Neuronal stem cell (in vitro differentiated cells): ENCODE measurements around the gene ZNF525.

Source experiments
- DNase-seq: peaks from one replicate; pipeline ENCODE4 v3.0.0-alpha.2; 2013; ENCODE audit warnings: low spot score
- H2AFZ ChIP-seq: one replicate; pipeline ENCODE4 v1.6.1; 2013; ENCODE audit warnings: mild to moderate bottlenecking, low read length, inconsistent platforms
- H2AK5ac ChIP-seq: 2 replicates; pipeline ENCODE4 v1.6.1; 2013; ENCODE audit warnings: low read depth, mild to moderate bottlenecking, inconsistent platforms, low read length, moderate library complexity, mixed read lengths
- H2BK120ac ChIP-seq: 2 replicates; pipeline ENCODE4 v1.6.1; 2013; ENCODE audit warnings: low read depth, mild to moderate bottlenecking, inconsistent platforms, low read length, moderate library complexity, mixed read lengths
- H2BK12ac ChIP-seq: one replicate; pipeline ENCODE4 v1.6.1; 2013; ENCODE audit warnings: low read length, inconsistent platforms
- H2BK15ac ChIP-seq: 2 replicates; pipeline ENCODE4 v1.6.1; 2013; ENCODE audit warnings: mild to moderate bottlenecking, low read length, inconsistent platforms, mixed read lengths
- H2BK5ac ChIP-seq: one replicate; pipeline ENCODE4 v1.6.1; 2013; ENCODE audit warnings: inconsistent platforms, mild to moderate bottlenecking, low read length, moderate library complexity
- H3K14ac ChIP-seq: one replicate; pipeline ENCODE4 v1.6.1; 2013; ENCODE audit warnings: low read length, inconsistent platforms
- H3K18ac ChIP-seq: 2 replicates; pipeline ENCODE4 v1.6.1; 2013; ENCODE audit warnings: low read length, inconsistent platforms
- H3K23ac ChIP-seq: 2 replicates; pipeline ENCODE4 v1.6.1; 2013; ENCODE audit warnings: low read depth, mild to moderate bottlenecking, mixed read lengths, low read length, inconsistent platforms; ENCODE audit not compliant: poor library complexity
- H3K27ac ChIP-seq: replicated peaks from 3 replicates; pipeline ENCODE4 v1.5.1; 2013; ENCODE audit warnings: low read length, inconsistent platforms
- H3K27me3 ChIP-seq, 3 experiments: 2 replicates each; pipeline ENCODE4 v1.6.1; 2013; ENCODE audit warnings: low read length in 3 of 3, mild to moderate bottlenecking in 2 of 3, inconsistent platforms in 1 of 3, low read depth in 1 of 3, mixed read lengths in 1 of 3, moderate library complexity in 1 of 3; ENCODE audit not compliant: control insufficient read depth in 3 of 3, insufficient read depth in 3 of 3
- H3K36me3 ChIP-seq, 2 donors: replicated peaks in 1 of 2; 2 replicates each; pipeline ENCODE4 v1.6.1; 2013; ENCODE audit warnings: low read length in 2 of 2; ENCODE audit not compliant: control insufficient read depth in 2 of 2, insufficient read depth in 2 of 2
- H3K4ac ChIP-seq: 2 replicates; pipeline ENCODE4 v1.6.1; 2013; ENCODE audit warnings: inconsistent platforms, mild to moderate bottlenecking, low read length, moderate library complexity
- H3K4me1 ChIP-seq, 2 donors: 1 replicate in 1 of 2; 2 replicates in 1 of 2; pipeline ENCODE4 v1.6.1; 2013; ENCODE audit warnings: low read length in 2 of 2, low read depth in 1 of 2; ENCODE audit not compliant: control insufficient read depth in 2 of 2, insufficient read depth in 1 of 2
- H3K4me2 ChIP-seq: one replicate; pipeline ENCODE4 v1.6.1; 2013; ENCODE audit warnings: mild to moderate bottlenecking, low read length, inconsistent platforms; ENCODE audit not compliant: insufficient read depth, poor library complexity, severe bottlenecking
- H3K4me3 ChIP-seq, 2 donors: 2 replicates each; pipeline ENCODE4 v1.5.1; 2013; ENCODE audit warnings: low read length in 2 of 2, mild to moderate bottlenecking in 2 of 2, inconsistent platforms in 1 of 2, moderate library complexity in 1 of 2
- H3K79me1 ChIP-seq: one replicate; pipeline ENCODE4 v1.6.1; 2013; ENCODE audit warnings: low read depth, mild to moderate bottlenecking, inconsistent platforms, low read length, moderate library complexity
- H3K9ac ChIP-seq: one replicate; pipeline ENCODE4 v1.6.1; 2013; ENCODE audit warnings: mild to moderate bottlenecking, low read depth, low read length, inconsistent platforms; ENCODE audit not compliant: poor library complexity
- H3K9me3 ChIP-seq, 2 donors: replicated peaks in 1 of 2; 2 replicates each; pipeline versions ENCODE3 to v1.6.1; 2013; ENCODE audit warnings: low read length in 2 of 2, mild to moderate bottlenecking in 2 of 2, inconsistent platforms in 1 of 2, low read depth in 1 of 2, mixed read lengths in 1 of 2, moderate library complexity in 1 of 2; ENCODE audit not compliant: control insufficient read depth in 2 of 2, insufficient read depth in 1 of 2
- H4K8ac ChIP-seq: one replicate; pipeline ENCODE4 v1.6.1; 2013; ENCODE audit warnings: low read depth, mild to moderate bottlenecking, inconsistent platforms, low read length, moderate library complexity
- H4K91ac ChIP-seq: one replicate; pipeline ENCODE4 v1.6.1; 2013; ENCODE audit warnings: low read length, low read depth, mild to moderate bottlenecking, inconsistent platforms; ENCODE audit not compliant: poor library complexity
- WGBS, 2 donors: extraction: QIAGEN DNeasy Blood & Tissue Kit; methylation state at CpG; one replicate each; pipeline ENCODE4 v1.1.7; 2013; ENCODE audit warnings: missing lambda C conversion rate in 2 of 2, mixed read lengths in 1 of 2; ENCODE audit not compliant: insufficient read length in 2 of 2, insufficient replicate concordance in 1 of 2; ENCODE audit errors: extremely low coverage in 2 of 2; 5-methylcytosine and 5-hydroxymethylcytosine counted together

ZNF525 gene

DNA sequence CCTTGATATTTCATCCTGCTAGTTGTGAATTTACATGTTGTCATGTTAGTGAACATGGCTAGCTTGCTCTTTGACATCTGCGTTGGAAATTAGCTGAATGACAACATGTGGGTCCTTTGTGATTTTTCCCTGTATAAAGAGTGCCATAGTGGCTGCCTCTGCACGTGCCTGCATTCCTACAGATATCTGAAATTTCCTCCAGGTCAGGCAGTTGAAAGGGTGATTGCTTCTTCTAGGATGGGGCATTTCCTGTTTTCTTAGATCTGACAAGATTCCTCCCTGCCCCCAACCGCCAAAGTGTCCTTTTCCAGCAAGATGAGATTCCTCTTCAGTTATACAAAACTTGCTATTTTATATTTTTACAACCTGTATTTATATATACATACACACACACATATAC, 8.8 kb downstream of the ZNF525 start:
- no peak overlapping the region for H3K4me3 ChIP-seq
- no peak overlapping the region for H3K27ac ChIP-seq
- DNase-seq: no peak
- no peak overlapping the region for H3K4me2 ChIP-seq
- WGBS, 2 donors: no CpG with 5 or more reads among the region's 3 CpGs
- no peak overlapping the region for H4K8ac ChIP-seq
- H2AK5ac ChIP-seq: no peak overlapping the region
- peaks cover 0 to 10% of the 10 kb centered on the region in 2 donors for H3K9me3 ChIP-seq
- H3K27me3 ChIP-seq: no peaks in the 10 kb centered on the region
- H2BK12ac ChIP-seq: no peak overlapping the region
- no peak overlapping the region for H2BK15ac ChIP-seq
- no peak overlapping the region for H3K23ac ChIP-seq
- H2BK120ac ChIP-seq: no peak overlapping the region
- peaks cover 4% of the 10 kb centered on the region for H3K79me1 ChIP-seq
- H3K9ac ChIP-seq: no peak overlapping the region
- H4K91ac ChIP-seq: no peak overlapping the region
- H3K4me1 ChIP-seq: no peaks in the 10 kb centered on the region
- H3K18ac ChIP-seq: no peak overlapping the region
- no peak overlapping the region for H2BK5ac ChIP-seq
- no peak overlapping the region for H3K4ac ChIP-seq
- H3K36me3 ChIP-seq: peaks cover 2 to 12% of the 10 kb centered on the region in 2 donors
- H3K14ac ChIP-seq: no peak overlapping the region
- no peak overlapping the region for H2AFZ ChIP-seq

- H3K79me1 ChIP-seq: peaks cover 4% of the 10 kb centered on the region
- no peak overlapping the region for H2BK12ac ChIP-seq
- H3K9me3 ChIP-seq: peaks cover 0 to 15% of the 10 kb centered on the region in 2 donors
- H4K8ac ChIP-seq: no peak overlapping the region
- H3K4ac ChIP-seq: no peak overlapping the region
- no peak overlapping the region for H3K4me3 ChIP-seq
- H2AK5ac ChIP-seq: no peak overlapping the region
- H4K91ac ChIP-seq: no peak overlapping the region
- no CpG with 5 or more reads among the region's 1 CpG for WGBS, 2 donors
- H3K9ac ChIP-seq: no peak overlapping the region
- H3K27ac ChIP-seq: no peak overlapping the region
- no peak overlapping the region for H3K23ac ChIP-seq
- no peaks in the 10 kb centered on the region for H3K4me1 ChIP-seq
- DNase-seq: no peak
- H3K4me2 ChIP-seq: no peak overlapping the region
- H2BK120ac ChIP-seq: no peak overlapping the region
- H2BK15ac ChIP-seq: no peak overlapping the region
- H2AFZ ChIP-seq: no peak overlapping the region
- no peak overlapping the region for H2BK5ac ChIP-seq
- no peak overlapping the region for H3K18ac ChIP-seq
- H3K14ac ChIP-seq: no peak overlapping the region
- H3K36me3 ChIP-seq: peaks cover 2 to 12% of the 10 kb centered on the region in 2 donors
- H3K27me3 ChIP-seq: no peaks in the 10 kb centered on the region
Measured at GRCh38 chr19:53374743-53375142, 9.2 kb downstream of the ZNF525 start.

DNA sequence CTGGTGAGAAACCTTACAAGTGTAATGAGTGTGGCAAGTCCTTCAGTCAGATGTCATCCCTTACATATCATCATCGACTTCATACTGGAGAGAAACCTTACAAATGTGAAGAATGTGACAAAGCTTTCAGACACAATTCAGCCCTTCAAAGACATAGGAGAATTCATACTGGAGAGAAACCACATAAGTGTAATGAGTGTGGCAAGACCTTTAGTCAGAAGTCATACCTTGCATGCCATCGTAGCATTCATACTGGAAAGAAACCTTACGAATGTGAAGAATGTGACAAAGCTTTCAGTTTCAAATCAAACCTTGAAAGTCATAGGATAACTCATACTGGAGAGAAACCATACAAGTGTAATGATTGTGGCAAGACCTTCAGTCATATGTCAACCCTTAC, 15.9 kb downstream of the ZNF525 start:
- Histone ChIP-seq H3K18ac (no peak overlapping the region), H2BK12ac (no peak overlapping the region), H2AK5ac (no peak overlapping the region), H3K9ac (no peak overlapping the region), H4K8ac (no peak overlapping the region), H2BK15ac (no peak overlapping the region), H4K91ac (no peak overlapping the region), H3K4ac (no peak overlapping the region), H3K9me3 (peaks cover 7 to 74% of the 10 kb centered on the region in 2 donors), H3K14ac (no peak overlapping the region), H3K36me3 (peaks cover 7 to 14% of the 10 kb centered on the region in 2 donors), H3K23ac (no peak overlapping the region), H2BK120ac (no peak overlapping the region), H3K4me3 (no peak overlapping the region), H3K4me1 (no peaks in the 10 kb centered on the region), H3K27me3 (no peaks in the 10 kb centered on the region), H3K4me2 (no peak overlapping the region), H2BK5ac (no peak overlapping the region), H3K27ac (no peak overlapping the region), H3K79me1 (peaks cover 2% of the 10 kb centered on the region), H2AFZ (no peak overlapping the region)
- DNase-seq: no peak
- no CpG with 5 or more reads among the region's 3 CpGs for whole genome bisulfite sequencing, 2 donors

GRCh38 chr19:53388168-53388567, 22.7 kb downstream of the ZNF525 start:
- Histone ChIP-seq H3K4me3 (no peak overlapping the region), H2AFZ (no peak overlapping the region), H4K8ac (no peak overlapping the region), H3K36me3 (peaks cover 0 to 2% of the 10 kb centered on the region in 2 donors), H3K4me2 (no peak overlapping the region), H3K4me1 (no peaks in the 10 kb centered on the region), H3K18ac (no peak overlapping the region), H2BK12ac (no peak overlapping the region), H3K4ac (no peak overlapping the region), H2BK120ac (no peak overlapping the region), H3K14ac (no peak overlapping the region), H3K9ac (no peak overlapping the region), H2AK5ac (no peak overlapping the region), H2BK5ac (no peak overlapping the region), H3K79me1 (no peaks in the 10 kb centered on the region), H4K91ac (no peak overlapping the region), H3K27me3 (no peaks in the 10 kb centered on the region), H2BK15ac (no peak overlapping the region), H3K9me3 (peaks cover 6 to 34% of the 10 kb centered on the region in 2 donors), H3K27ac (no peak overlapping the region), H3K23ac (no peak overlapping the region)
- no peak for DNase-seq
- WGBS, 2 donors: no CpG with 5 or more reads among the region's 3 CpGs
